Inferior parietal cortex (tissue), 1 donor: ENCODE measurements around the gene RXRG.

Experiments
- DNase-seq: peaks from one replicate; pipeline ENCODE4 v3.0.0-alpha.2; 2016; ENCODE audit errors: extremely low spot score

The RXRG gene

DNA sequence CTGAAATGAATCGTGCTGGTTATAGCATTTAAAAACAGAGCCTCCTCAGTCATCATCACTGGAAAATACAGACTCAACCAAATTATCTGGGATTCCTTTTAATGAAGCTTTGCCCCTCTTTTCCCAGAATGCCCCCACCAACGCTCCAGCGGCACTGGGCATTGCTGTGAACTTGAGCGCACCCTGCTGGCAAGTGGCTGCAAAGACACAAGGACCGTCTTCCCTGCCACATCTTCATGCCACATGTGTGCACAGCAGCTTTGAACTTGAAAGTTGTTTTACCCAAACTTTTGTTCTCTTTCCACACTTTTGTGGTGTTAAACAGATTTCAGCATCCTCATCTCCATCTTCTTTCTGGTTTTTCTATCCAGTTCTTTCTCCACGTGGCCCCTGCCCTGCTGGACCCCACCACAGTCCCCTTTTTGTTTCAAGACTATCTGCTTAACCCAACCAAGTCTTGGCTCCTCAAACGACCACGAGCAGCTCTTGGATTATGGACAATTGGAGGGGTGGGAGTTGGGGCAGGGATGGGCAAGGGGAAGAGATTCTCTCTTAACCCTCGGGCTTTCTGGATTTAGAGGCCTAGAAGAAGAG is 75.6 kb downstream of the RXRG start:
- DNase-seq: peak; percentile 74

GRCh38 chr1:165367375-165367993 is 77.4 kb downstream of the RXRG start:
- DNase-seq: peak; percentile 88

DNA sequence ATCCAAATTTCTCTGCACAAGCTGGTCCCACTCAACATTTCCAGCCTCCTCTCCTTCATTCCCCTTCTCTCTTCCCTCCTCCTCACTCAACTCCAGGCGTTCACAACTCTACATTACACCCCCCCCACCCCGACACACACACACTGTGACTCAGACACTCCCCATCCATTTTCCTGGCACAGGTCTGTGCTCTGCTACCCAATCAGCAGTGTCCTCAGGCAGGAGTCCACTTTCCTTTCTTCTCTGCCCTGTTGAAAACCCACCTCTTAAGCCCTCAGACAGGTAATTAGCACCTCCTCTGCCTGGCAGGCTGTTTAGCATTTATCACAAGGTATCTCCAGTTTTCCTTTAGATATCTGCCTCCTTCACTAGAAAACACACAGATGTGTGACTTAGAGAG is 79.6 kb downstream of the RXRG start:
- DNase-seq: no peak

DNA sequence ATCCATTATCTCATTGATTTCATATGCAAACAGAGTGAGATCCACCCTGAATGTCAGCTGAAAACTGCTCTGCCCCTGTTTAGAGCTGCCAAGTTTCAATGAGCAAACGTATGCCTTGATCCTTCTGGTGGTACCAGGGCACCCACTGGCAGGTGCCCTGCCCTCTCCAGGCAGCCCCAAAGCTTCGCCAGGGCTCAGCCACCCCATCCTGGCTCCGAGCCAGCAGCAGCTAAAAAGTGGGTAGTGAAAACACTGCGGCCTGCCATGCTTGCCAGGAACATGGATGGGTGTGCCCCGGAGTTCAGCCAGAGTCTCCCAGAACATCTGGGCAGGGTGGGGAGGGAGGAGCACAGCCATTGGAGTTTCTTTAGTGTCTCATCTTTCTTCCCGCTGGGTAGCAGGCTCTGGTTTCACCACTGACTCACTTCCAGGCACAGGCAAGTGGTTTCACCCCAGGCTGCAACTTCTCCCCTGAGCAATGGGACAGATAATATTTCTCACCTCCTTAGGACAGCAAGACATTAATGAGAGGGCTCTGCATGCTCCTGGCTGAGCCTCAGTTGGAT is 80.3 kb downstream of the RXRG start:
- no peak for DNase-seq

- DNase-seq: no peak
Measured at GRCh38 chr1:165356876-165357275, 88.0 kb downstream of the RXRG start.

DNA sequence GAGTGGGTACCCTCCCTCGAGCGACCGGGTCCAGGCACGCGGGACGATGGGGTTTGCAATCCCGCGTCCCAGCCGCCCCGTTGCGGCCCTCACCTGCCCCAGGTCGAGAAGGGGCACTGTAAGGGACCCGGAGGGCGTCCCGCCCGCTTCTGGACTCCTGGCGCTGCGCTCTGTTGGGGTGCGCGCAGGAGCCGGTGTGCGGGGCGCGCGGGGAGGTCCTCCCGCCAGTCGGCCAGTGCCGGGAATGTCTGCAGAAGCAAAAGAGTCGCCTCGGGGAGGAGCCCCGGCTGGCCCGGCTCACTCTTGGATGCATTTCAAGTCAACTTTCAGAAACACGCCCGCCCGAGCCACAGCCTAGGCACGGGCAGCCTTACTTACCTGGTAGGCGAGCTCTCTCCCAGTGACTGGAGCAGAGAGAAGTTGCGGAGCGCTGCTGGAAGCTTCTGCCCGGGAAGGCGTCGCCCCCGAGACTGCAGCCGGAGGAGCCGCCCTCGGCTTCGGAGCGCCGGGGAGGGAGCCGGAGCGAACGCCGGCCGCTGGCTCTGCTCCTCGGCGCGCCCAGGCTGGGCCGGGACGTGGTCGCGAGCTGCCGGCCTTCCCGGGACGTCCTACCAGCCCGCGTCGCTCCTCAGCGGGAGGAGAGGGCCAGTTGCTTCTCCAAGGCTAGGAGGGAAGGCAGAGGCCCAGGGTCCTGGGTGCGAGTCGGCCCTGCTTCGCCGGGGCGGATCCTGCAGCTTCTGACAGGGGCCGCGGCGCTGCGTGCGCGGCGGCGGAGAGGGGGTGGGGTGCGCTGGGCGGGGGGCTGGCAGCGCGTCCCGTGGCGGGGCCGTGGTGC is 88.7 kb downstream of the RXRG start, which contains the start of gene LMX1A:
Gene LMX1A (minus strand): TSS at position 739 of the 835 bp plus-strand sequence. CDS start 1,156 bp downstream, outside the sequence.
- DNase-seq: no peak

- no peak for DNase-seq
Measured at GRCh38 chr1:165355139-165355976, 89.6 kb downstream of the RXRG start.

GRCh38 chr1:165354739-165355138 is 90.2 kb downstream of the RXRG start:
- no peak for DNase-seq

- no peak for DNase-seq
Measured at GRCh38 chr1:165353731-165354671, 90.9 kb downstream of the RXRG start.

GRCh38 chr1:165352442-165353293 is 92.3 kb downstream of the RXRG start:
- DNase-seq: no peak

- DNase-seq: no peak
Measured at GRCh38 chr1:165351863-165352441, 93.0 kb downstream of the RXRG start.
